Pancreas (tissue), 10 donors: ENCODE results near the gene TBC1D4. TPM values are rescaled to one million over a fixed set of nuclear protein-coding genes. Genes with fewer than 3 reads are reported as not detected.

Source experiments
- ATAC-seq, 4 donors: fragments of 200-7000 bp; cut with Tn5 transposase; one replicate each; pipeline versions ENCODE4 v1.8.0 to v1.9.1; 2020; ENCODE audit warnings: mild to moderate bottlenecking in 4 of 4, moderate library complexity in 4 of 4
- DNase-seq, 6 donors: peaks; one replicate each; pipeline ENCODE4 v3.0.0-alpha.2; 2020
- FAIRE-seq: peaks from 2 replicates; lab custom pipeline; 2012; peaks lifted over from hg19 to GRCh38; lab: Jason Lieb, UNC
- H3K27ac ChIP-seq, 4 donors: fragments of 200-600 bp; sonication (generic); 1 replicate in 3 of 4; 2 replicates in 1 of 4; pipeline versions ENCODE4 v1.5.0 to v1.8.0; 2020
- H3K27me3 ChIP-seq, 4 donors: fragments of 200-600 bp; one replicate each; pipeline ENCODE4 v1.8.0; 2021
- H3K36me3 ChIP-seq, 3 donors: fragments of 200-600 bp; sonication (generic) in 1 of 3; one replicate each; pipeline versions ENCODE4 v1.5.0 to v1.8.0; 2020 to 2021
- H3K4me1 ChIP-seq, 3 donors: fragments of 200-600 bp; one replicate each; pipeline ENCODE4 v1.8.0; 2021
- H3K4me3 ChIP-seq, 4 donors: fragments of 200-600 bp; sonication (generic) in 2 of 4; one replicate each; pipeline versions ENCODE4 v1.5.0 to v1.8.0; 2020 to 2021
- H3K9me3 ChIP-seq, 4 donors: fragments of 200-600 bp; one replicate each; pipeline ENCODE4 v1.8.0; 2021
- whole genome bisulfite sequencing, 2 donors: extraction: QIAGEN DNeasy Blood & Tissue Kit; methylation state at CpG; one replicate each; pipeline ENCODE4 v1.1.7; 2013; 5-methylcytosine and 5-hydroxymethylcytosine counted together
- intact Hi-C, 3 donors: fragments of 100-400 bp; cut with DNase I; formaldehyde crosslinking; loops; one replicate each; pipeline versions ENCODE4 v1.11.1 to v1.14.2; 2022
- polyA plus RNA-seq, 2 donors: library from polyadenylated mRNA; stranded (reverse); fragments of 200-250 nt; gene quantifications; one replicate each; pipeline ENCODE4 v1.2.3, GENCODE V29; 2013
- total RNA-seq, 6 donors: library from RNA; stranded (reverse); fragmentation: NEBNext Ultra II Directional in 4 of 6; extraction: Animal tissue kit (Norgen Biotek cat#: 25700) in 4 of 6; gene quantifications; one replicate each; pipeline versions ENCODE4 v1.2.1 to v1.2.4, GENCODE V29; 2021 to 2023
- TF ChIP-seq, protein P1 (sequence below), 4 donors: fragments of 200-600 bp; sonication (generic) in 3 of 4; IDR thresholded peaks; one replicate each; pipeline versions ENCODE4 v1.5.0 to v1.8.0; 2021; ENCODE audit warnings: antibody characterized with exemption in 4 of 4
- donor health status: healthy with polysubstance abuse.
- donor health status: DM: no; HTN: no; CAD: no; lungs with moderate emphysema.
- donor health status: DM: no; HTN: no; CAD: no.
- donor health status: control.
- donor health status: control.
- donor health status: Bipolar disorder and iron deficiency.
- donor health status: DM: yes; HTN: yes; CAD: no.
- donor health status: DM: no; HTN: no; CAD: no.
- donor health status: DM: no; HTN: no; CAD: no.
- donor health status: DM: yes; HTN: yes; CAD: no.

Gene TBC1D4
- total and polyA plus RNA-seq, 8 donors = 8.2 to 19.7 (median 10.5) TPM

DNA sequence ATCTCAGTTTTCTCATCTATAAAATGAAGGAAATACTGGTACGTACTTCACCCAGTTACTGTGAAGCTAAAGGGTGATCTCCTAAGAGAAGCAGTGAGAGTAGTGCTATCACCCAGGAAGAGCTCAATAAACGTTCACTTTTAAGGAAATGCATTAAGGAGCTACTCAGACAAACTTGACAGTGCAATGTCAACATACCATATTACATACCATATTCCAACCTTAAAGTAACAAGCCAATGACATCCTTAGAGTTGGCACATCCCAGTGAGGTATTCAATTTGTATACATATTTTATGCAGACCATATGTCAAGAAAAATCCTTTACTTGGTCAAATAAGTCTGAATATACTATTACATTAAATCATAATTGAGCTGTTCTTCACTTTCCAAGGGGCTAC, 7.0 kb downstream of the TBC1D4 start:
- TF ChIP-seq, protein P1, sequence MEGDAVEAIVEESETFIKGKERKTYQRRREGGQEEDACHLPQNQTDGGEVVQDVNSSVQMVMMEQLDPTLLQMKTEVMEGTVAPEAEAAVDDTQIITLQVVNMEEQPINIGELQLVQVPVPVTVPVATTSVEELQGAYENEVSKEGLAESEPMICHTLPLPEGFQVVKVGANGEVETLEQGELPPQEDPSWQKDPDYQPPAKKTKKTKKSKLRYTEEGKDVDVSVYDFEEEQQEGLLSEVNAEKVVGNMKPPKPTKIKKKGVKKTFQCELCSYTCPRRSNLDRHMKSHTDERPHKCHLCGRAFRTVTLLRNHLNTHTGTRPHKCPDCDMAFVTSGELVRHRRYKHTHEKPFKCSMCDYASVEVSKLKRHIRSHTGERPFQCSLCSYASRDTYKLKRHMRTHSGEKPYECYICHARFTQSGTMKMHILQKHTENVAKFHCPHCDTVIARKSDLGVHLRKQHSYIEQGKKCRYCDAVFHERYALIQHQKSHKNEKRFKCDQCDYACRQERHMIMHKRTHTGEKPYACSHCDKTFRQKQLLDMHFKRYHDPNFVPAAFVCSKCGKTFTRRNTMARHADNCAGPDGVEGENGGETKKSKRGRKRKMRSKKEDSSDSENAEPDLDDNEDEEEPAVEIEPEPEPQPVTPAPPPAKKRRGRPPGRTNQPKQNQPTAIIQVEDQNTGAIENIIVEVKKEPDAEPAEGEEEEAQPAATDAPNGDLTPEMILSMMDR (IDR thresholded peaks at IDR 0.05) = no peak
- no peak overlapping the region for H3K4me3 ChIP-seq
- WGBS, 2 donors = 62 to 67% methylated on average over 2 of the region's 2 CpGs

DNA sequence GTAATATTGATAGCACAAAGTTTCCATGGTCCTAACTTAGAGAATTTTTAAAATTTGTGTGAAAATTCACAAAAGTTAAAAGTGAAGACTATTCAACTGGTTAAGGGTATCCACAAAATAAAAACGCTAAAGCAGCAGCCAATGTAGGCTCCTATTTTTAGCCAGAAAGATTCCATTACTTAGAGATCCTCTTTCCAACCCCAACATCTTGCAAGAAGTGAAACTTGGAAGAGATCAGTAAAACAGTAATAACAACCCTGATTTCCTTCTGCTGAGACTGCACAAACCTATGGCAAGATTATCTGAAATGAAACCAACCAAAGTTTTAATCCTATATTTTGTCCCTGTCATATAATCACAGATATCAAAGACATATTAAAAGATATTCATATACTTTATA, 8.5 kb downstream of the TBC1D4 start:
- DNase-seq = no peak
- H3K9me3 ChIP-seq = no peaks in the 10 kb centered on the region
- intact Hi-C loops = no loop called here
- WGBS, 2 donors = 39 to 49% methylated on average over 1 of the region's 1 CpG
- no peak overlapping the region for H3K27ac ChIP-seq
- H3K27me3 ChIP-seq = no peaks in the 10 kb centered on the region
- TF ChIP-seq, protein P1 (IDR thresholded peaks at IDR 0.05) = no peak
- ATAC-seq = peak in 1 of 4 donors; percentile 50
- H3K4me3 ChIP-seq = no peak overlapping the region
- no peak for FAIRE-seq
- H3K36me3 ChIP-seq = no peaks in the 10 kb centered on the region
- H3K4me1 ChIP-seq = peaks cover 0 to 18% (median 0%) of the 10 kb centered on the region in 3 donors

More for the DNA sequence above, 7.0 kb downstream of the TBC1D4 start:
- ATAC-seq (no peak), FAIRE-seq (no peak), DNase-seq (no peak)
- Histone ChIP-seq H3K9me3 (no peaks in the 10 kb centered on the region), H3K36me3 (no peaks in the 10 kb centered on the region), H3K27me3 (no peaks in the 10 kb centered on the region), H3K4me1 (peaks cover 0 to 14% (median 0%) of the 10 kb centered on the region in 3 donors), H3K27ac (no peak overlapping the region)
- intact Hi-C loops = no loop called here

DNA sequence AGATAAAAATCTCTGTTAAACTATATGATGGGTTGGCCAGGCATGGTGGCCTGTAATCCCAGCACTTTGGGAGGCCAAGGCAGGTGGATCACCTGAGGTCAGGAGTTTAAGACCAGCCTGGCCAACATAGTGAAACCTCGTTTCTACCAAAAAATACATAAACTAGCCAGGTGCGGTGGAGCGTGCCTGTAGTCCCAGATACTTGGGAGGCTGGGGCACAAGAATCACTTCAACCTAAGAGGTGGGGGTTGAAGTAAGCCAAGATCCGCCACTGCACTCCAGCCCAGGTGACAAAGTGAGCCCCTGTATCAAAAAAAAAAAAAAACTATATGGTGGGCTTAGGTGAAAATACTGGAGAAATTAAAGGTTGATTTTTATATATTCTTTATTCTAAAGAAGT, 11.3 kb downstream of the TBC1D4 start:
- no peak for ATAC-seq
- Histone ChIP-seq H3K27ac (no peak overlapping the region), H3K4me1 (peaks cover 0 to 27% (median 0%) of the 10 kb centered on the region in 3 donors), H3K4me3 (no peak overlapping the region), H3K27me3 (no peaks in the 10 kb centered on the region), H3K9me3 (no peaks in the 10 kb centered on the region), H3K36me3 (no peaks in the 10 kb centered on the region)
- TF ChIP-seq, protein P1 (IDR thresholded peaks at IDR 0.05) = no peak
- FAIRE-seq = no peak
- DNase-seq = no peak
- WGBS, 2 donors = 96 to 99% methylated on average over 4 of the region's 4 CpGs
- intact Hi-C loops = no loop called here

DNA sequence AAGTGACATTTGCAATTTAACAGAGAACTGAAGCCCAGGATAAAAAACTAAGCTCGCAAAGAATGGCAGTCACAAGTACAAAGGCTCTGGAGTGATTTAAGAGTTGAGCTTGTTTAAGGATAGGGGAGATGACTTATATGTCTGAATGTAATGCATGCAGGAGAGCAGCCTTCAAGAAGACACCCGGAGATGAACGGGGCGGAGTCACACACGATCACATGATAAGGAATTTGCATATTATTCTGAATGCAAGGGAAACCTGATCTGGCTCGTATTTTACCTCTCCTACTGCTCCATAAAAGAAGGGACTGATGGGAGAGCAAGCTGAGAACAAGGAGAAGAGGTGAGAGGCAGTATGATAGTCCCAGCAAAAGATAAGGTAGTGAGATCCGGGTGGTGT, 12.9 kb downstream of the TBC1D4 start:
- no peaks in the 10 kb centered on the region for H3K27me3 ChIP-seq
- DNase-seq (no peak), ATAC-seq (no peak), FAIRE-seq (no peak)
- no peak overlapping the region for H3K4me3 ChIP-seq
- H3K9me3 ChIP-seq = no peaks in the 10 kb centered on the region
- TF ChIP-seq, protein P1 (IDR thresholded peaks at IDR 0.05) = no peak
- intact Hi-C loops = no loop called here
- H3K4me1 ChIP-seq = peaks cover 0 to 20% (median 0%) of the 10 kb centered on the region in 3 donors
- H3K27ac ChIP-seq = no peak overlapping the region
- 78 to 82% methylated on average over 7 of the region's 7 CpGs for WGBS, 2 donors
- H3K36me3 ChIP-seq = no peaks in the 10 kb centered on the region

DNA sequence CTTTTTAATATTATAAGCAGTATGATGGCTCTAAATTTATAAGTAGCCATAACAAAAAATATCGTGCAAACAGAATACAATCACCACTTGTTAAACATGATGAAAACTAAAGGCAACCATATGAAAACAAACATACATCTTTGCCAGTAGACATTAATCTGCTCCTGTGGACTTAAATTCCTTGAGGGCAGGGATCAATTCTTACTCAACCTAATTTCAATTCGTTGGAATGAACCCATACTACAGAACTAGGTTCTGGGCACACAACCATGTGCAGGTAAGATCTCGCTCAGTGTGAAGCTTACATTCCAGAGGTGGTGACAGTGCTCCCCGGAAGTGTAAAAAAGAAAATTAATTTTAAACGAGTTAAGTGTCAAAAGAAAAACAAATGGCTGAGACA, 13.4 kb downstream of the TBC1D4 start:
- peaks cover 0 to 20% (median 0%) of the 10 kb centered on the region in 3 donors for H3K4me1 ChIP-seq
- intact Hi-C loops = no loop called here
- H3K4me3 ChIP-seq = no peak overlapping the region
- no peaks in the 10 kb centered on the region for H3K9me3 ChIP-seq
- WGBS, 2 donors = 49% methylated on average over 5 of the region's 5 CpGs
- DNase-seq = no peak
- FAIRE-seq = no peak
- peak overlapping the region in 1 of 4 donors; percentile 2 for H3K27ac ChIP-seq
- no peak for ATAC-seq
- TF ChIP-seq, protein P1 (IDR thresholded peaks at IDR 0.05) = no peak
- H3K36me3 ChIP-seq = no peaks in the 10 kb centered on the region
- no peaks in the 10 kb centered on the region for H3K27me3 ChIP-seq
